Stimulated activated CD4-positive, alpha-beta T cell treated with anti-CD3 and anti-CD28 coated beads, Interleukin-4, amount 100 ng/mL, for 1 hour (primary cell): ENCODE data around the gene MOV10L1.
"Not testable (repeated sequence)": the region's sequence is repeated elsewhere in the genome, so short reads cannot be mapped to it uniquely, and the experiment has no call there.

Source experiments
- DNase-seq: peaks from one replicate; pipeline ENCODE4 v3.0.0-alpha.2; 2020

The MOV10L1 gene

GRCh38 chr22:50141462-50141861, 51.7 kb downstream of the MOV10L1 start:
- DNase-seq, result no peak

DNA sequence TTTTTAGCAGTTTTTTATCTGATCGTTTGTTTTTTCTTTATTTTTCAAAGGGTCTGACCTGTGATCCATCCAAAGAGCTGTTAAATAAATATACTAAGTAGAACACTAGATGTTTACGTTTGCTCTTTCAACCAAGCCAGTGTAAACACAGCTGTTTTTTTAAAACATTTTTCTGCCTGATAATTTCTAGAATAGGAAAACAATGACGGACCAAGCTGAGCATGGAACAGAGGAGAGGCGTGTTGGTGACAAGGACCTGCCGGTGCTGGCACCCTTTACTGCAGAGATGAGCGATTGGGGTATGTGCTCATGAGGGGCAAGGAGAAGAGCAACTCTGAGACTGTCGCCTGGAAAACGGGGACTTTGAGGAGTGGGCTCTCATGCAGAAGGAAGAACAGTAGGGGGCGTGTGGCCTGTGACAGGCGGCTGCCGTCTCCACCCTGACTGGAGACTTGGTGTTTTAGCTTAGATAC, 52.1 kb downstream of the MOV10L1 start:
- DNase-seq, result no peak

GRCh38 chr22:50143096-50143495, 53.3 kb downstream of the MOV10L1 start:
- no peak for DNase-seq

DNA sequence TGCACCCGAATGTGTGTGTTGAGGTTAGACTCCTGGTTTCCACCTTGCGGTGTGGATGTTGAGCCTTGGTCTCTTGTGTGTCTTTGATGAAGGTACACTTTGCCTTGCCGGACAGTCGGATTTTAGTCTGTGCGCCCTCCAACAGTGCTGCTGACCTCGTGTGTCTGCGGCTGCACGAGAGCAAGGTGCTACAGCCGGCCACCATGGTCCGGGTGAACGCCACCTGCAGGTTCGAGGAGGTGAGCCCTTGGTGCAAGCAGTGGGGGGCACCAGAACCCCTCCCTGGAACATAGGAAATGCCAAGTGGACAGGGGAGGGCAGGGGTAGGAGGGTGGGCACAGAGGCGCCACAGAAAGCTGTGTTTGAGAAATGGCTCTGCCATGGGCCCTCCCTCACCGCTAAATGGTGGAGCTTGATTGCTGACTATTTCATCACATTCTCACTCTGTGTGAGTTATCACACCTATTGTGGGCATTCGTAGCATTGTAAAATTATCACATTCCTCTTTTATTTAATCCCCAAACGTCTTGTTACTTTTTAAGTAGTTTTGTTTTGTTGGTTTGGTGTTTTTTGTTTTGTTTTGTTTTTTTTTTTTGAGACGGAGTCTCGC, 54.3 kb downstream of the MOV10L1 start:
- DNase-seq, result no peak

DNA sequence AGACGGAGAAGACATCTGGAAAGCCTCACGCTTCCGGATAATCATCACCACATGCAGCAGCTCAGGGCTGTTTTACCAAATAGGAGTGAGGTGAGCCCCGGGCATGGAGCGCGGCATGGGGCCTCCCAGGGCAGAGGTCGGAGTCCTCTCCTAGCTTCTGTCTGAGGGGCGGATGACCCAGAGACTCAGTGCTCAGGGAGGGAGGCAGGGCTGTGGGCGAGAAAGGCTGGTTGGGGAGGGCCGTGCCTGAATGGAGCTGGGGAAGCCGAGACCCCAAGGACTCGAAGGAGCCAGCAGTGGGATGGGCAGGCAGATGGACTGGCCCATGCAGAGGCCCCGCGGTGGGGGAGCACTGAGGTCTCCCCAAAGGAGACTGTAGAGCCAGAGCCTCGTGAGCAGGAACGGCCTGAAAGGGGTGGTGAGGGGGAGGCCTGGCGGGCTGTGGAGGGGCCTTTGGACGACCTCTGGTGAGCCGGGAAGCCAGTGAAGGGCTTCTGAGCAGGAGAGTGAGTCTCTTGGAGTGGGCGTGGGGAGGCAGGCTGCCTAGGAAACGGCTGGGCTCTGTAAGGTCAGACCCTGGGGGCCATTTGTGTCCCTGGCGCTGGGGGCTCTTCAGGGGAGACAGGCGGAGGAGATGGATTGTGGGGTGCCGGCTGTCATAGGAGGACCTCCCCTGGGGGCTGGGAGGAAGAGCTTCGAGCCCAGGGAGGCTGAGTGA, 56.1 kb downstream of the MOV10L1 start:
- no peak for DNase-seq

- DNase-seq, result no peak
Observed at GRCh38 chr22:50146439-50147238, 56.8 kb downstream of the MOV10L1 start.

DNA sequence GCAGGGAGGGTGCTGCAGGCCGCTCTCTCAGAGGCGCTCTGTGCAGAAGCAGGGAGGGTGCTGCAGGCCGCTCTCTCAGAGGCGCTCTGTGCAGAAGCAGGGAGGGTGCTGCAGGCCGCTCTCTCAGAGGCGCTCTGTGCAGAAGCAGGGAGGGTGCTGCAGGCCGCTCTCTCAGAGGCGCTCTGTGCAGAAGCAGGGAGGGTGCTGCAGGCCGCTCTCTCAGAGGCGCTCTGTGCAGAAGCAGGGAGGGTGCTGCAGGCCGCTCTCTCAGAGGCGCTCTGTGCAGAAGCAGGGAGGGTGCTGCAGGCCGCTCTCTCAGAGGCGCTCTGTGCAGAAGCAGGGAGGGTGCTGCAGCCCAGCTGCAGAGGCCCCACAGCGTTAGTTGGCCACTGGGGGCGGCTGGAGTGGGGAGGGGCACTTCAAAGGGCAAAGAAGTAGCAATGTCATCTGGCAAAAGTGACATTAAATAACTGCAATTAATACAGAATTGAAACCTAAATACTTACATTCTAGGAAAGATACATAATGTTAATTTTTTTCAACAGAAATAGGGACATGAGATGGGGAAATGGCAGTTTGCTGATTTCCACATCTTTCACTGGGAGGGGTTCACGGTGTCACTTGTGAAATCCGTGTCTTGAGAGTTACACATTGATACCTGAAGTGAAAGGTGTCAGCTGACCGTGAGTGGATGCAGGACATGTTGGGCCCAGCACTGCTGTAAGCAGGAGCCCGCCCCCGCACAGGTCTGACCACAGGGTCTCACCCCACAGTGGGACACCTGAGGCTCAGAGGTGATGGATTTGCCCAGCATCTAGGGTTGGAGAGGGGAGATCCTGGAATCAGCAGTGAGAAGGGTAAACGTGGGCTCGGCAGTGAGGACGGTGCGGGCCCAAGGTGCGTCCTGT, 57.7 kb downstream of the MOV10L1 start:
- DNase-seq, result not testable (repeated sequence)

DNA sequence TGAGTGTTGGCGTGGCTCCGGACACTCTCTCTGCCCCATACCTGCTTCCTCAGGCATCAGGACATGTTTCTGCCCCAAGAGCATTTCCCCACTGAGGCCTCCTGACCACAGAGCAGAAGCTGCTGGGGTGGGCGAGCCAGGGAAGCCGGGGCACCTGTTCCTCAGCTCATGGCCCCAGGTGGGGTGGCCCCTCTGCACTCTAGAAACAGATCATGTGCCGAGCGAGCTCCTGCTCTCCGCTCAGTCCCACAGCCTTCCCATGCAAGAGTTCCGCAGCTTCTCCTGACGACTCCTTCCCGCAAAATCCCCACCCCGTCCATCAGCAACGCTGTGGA, 58.3 kb downstream of the MOV10L1 start:
- no peak for DNase-seq

GRCh38 chr22:50148991-50149721, 59.4 kb downstream of the MOV10L1 start:
- DNase-seq, result peak; percentile 75

- no peak for DNase-seq
Observed at GRCh38 chr22:50150161-50151129, 60.6 kb downstream of the MOV10L1 start.

- DNase-seq, result no peak
Observed at GRCh38 chr22:50151571-50152537, 62.0 kb downstream of the MOV10L1 start.

DNA sequence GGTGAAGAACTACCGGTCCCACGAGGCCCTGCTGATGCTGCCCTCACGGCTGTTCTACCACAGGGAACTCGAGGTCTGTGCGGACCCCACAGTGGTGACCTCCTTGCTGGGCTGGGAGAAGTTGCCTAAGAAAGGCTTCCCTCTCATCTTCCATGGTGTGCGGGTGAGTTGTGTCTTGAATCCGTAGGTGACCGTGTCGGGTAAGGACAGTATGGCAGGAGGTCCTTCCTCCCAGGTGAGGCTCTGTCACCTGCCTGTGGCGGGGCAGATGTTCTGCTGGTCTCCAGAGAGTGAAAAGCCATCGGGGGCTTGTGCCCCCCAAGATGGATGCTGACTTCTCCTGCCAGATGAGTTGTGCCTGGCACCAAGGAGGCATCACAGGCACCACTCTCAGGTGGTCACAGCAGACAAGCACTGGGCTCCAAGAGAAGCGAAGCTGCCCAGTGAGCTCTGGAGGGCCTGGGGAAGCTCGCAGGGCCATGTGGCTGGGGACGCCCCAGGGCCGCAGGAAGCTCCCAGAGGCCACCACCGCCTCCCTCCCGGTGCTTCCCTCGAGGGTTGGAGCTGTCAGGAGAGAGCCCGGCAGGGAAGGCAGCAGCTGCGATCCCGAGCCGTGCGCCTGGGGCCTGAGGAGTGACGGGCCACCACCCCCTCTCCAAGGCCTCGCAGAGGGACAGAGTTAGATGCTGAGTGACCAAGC, 63.4 kb downstream of the MOV10L1 start:
- no peak for DNase-seq

DNA sequence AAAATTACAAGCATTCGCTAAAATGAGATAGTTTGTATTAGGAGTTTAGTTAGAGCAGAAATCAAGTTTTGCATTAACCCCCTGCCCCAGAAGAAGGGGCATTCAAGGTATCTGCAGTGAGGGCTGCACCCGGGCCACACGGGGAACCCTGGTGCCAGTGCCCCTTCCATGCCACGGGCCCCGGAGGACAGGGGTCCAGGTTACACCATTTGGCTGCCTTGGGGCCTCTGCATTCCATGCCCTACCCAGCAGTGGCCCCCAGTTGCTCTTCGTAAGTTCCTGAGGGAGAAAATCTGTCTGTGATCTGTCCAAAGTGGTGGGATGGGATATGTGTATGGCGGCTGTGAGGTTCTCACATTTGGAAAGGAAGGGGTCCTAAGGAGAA, 63.9 kb downstream of the MOV10L1 start:
- DNase-seq, result no peak

GRCh38 chr22:50157709-50158375, 68.0 kb downstream of the MOV10L1 start:
- no peak for DNase-seq

GRCh38 chr22:50160947-50161346, 71.1 kb downstream of the MOV10L1 start:
- no peak for DNase-seq

DNA sequence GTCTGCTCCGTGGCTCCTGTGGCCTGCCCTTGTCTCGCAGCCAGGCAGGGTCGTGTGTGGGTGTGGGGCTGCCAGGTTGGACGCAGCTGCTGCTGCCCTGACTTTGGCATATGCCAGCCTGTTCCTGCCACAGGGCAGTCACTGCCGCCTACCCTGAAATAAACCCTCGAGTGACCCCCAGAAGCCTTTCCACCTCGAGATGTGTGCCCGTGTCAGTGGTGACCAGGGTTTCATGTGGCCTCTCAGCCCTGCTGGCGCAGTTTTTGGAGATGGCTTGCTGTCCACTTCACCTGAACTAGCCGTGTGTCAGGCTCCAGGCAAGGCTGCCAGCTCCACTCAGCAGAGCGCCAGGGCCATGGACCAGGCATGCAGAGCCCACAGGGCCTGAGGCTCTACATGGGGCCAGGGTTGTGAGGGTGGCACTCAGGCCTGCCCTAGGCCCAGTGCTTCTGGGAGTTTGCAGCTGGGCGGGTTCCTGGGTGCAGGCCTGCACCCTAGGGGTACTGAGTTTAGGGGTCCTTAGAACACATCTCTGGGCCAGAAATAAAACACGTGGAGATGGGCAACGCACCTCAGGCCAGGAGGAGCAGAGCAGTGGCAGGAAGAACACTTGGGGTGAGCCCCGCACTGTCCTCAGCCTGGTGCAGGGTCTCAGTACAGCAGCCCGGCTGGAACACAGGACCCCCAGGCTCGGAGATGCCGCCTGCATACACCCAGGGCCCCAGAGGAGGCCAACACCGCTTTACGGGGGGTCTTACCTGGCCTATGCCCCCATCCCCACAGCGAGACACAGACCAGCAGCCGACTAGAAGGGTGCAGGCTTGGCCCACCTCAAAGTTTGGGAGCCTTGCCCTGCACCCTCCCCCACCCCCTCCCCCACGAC, 71.9 kb downstream of the MOV10L1 start:
- DNase-seq, result no peak

DNA sequence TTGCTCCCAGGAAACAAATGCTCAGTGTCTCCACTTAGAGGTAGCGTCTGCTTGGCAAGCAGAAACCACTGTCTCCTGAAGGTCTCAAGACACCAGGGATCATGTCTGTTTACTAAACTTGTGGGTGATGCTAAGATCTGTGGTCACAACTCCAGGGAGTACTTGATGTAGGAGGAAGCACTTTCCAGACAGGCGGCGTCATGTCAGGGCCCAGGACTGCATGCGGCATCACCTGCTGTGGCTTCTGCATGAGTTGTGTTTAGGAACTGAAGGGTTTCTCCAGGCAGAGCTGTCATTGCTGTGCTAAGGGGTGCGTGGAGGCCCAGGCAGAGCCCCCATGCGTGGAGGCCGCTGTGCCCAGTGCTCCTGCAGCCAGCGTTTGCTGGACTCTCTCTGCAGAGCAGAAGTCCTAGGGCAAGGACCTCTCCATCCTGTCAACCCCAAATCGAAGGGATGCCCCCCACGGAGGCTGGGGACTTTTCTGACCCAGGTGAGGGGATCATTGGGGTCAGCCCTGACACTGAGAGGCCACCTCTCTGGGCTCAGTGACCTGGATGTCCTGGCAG, 72.7 kb downstream of the MOV10L1 start:
- no peak for DNase-seq
